HEK293T (cell line): ENCODE measurements around the gene SVIL.

ENCODE experiments used
- FOXK2 ChIP-seq: fragments of 450-650 bp; IDR thresholded peaks from 2 replicates; pipeline ENCODE4 v1.6.1; 2016; ENCODE audit warnings: mild to moderate bottlenecking
- SUZ12 ChIP-seq: fragments of 450-650 bp; IDR thresholded peaks from 2 replicates; pipeline ENCODE4 v1.6.1; 2016; ENCODE audit warnings: mild to moderate bottlenecking
- TARDBP ChIP-seq: fragments of 450-650 bp; IDR thresholded peaks from 2 replicates; pipeline ENCODE4 v1.6.1; 2016

- no peak for TF ChIP-seq TARDBP
- no peak for TF ChIP-seq FOXK2
- TF ChIP-seq SUZ12 = no peak
These were observed 179.7 kb downstream of the SVIL start for GRCh38 chr10:29455095-29455494.
